WTC11 (cell line): ENCODE data around the gene CGB5.

Source experiments
- CTCF ChIP-seq: fragments of 200-600 bp; IDR thresholded peaks from 2 replicates; pipeline ENCODE4 v1.8.0; 2022; ENCODE audit warnings: antibody characterized with exemption
- NR2C2 ChIP-seq: sonication (generic); formaldehyde crosslinking; IDR thresholded peaks from 2 replicates; pipeline ENCODE4 v1.8.0; 2022; ENCODE audit warnings: mild to moderate bottlenecking, missing genetic modification reagents
- ZNF121 ChIP-seq: sonication (generic); formaldehyde crosslinking; IDR thresholded peaks from 2 replicates; pipeline ENCODE4 v1.8.0; 2023; ENCODE audit warnings: missing genetic modification reagents

DNA sequence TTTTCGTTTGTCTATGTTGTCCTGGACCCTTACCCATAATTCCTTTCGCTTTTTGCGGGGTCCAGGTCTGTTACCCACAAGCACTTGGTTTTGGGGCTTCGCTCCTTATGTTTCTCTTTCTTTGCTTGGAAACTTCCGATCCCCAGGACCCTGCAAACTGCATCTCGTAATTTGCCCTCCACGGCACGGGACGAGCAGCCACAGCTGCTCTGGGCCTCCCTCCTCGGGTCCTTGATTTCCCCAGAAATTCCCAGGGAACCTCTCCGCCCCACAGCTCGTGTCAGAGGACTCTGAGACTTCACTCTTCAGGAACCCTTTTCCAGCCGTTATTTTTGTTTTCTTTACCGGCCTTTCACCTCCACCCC, 42.2 kb downstream of the CGB5 start:
- no peak for TF ChIP-seq CTCF
- TF ChIP-seq NR2C2 (CRISPR knock-in tag), result no peak
- TF ChIP-seq ZNF121 (CRISPR knock-in tag), result no peak
